GM12875 (cell line): Measurements from ENCODE around the gene TSPEAR.

Experiments
- H3K4me3 ChIP-seq: one replicate; pipeline ENCODE4 v1.5.1; 2011; ENCODE audit warnings: low read depth, low read length, control low read depth
- TF ChIP-seq, protein P1 (sequence below): IDR thresholded peaks from 2 replicates; pipeline ENCODE4 v1.5.1; 2011; ENCODE audit warnings: low read depth, mild to moderate bottlenecking, control low read depth, inconsistent platforms, low read length, moderate library complexity, borderline replicate concordance; ENCODE audit not compliant: insufficient read depth

The TSPEAR gene

GRCh38 chr21:44654576-44655175 lies 56.7 kb downstream of the TSPEAR start, which contains the start of gene KRTAP12-4:
TSS of gene KRTAP12-4 (minus strand) at chr21:44654659. CDS start at chr21:44654614, 45 bp downstream.
- TF ChIP-seq, protein P1, sequence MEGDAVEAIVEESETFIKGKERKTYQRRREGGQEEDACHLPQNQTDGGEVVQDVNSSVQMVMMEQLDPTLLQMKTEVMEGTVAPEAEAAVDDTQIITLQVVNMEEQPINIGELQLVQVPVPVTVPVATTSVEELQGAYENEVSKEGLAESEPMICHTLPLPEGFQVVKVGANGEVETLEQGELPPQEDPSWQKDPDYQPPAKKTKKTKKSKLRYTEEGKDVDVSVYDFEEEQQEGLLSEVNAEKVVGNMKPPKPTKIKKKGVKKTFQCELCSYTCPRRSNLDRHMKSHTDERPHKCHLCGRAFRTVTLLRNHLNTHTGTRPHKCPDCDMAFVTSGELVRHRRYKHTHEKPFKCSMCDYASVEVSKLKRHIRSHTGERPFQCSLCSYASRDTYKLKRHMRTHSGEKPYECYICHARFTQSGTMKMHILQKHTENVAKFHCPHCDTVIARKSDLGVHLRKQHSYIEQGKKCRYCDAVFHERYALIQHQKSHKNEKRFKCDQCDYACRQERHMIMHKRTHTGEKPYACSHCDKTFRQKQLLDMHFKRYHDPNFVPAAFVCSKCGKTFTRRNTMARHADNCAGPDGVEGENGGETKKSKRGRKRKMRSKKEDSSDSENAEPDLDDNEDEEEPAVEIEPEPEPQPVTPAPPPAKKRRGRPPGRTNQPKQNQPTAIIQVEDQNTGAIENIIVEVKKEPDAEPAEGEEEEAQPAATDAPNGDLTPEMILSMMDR: no peak
- no peak within 1 kb of the TSS for H3K4me3 ChIP-seq

DNA sequence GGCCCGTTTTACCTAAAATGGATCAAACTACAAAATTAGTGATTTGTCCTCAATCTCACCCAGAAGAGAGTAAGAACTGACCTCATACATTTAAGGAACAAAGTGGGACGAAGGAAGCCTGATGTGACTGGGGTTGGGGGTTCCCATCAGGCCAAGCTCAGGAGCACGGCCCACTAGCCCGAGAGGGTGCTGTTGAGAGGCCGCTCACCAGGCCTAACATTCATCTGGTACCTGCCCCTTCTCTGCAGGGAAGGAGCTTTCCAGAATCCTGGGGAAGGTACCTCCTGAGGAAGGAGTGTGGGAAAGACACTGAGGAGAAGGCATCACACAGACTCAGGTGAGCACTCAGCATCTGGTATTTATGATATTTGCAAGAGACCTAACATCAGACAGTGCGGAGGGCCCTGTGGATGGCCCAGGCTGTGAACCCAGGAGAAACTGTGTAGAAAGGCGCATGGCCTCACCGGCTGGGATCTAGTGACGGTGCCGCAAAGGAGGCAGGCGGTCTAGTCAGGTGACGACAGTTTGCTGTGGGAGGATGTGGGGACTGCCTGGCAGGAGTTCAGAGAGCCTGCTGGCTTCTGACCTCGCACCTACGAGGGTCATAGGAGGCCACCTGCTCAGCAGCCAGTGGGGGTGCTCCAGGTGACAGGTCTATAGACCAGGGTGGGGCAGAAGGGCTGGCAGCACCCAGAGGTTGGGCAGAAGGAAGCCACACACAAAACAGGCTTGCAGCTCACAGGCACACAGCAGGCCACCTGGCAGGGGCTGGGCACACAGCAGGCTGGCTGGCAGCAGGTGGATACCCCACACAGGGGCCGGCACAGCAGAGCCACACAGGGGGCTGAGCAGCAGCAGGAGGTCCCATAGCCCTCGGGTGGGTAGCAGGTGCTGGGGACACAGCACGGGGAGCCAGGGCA lies 57.5 kb downstream of the TSPEAR start:
- TF ChIP-seq, protein P1: no peak
- H3K4me3 ChIP-seq: no peak overlapping the region

DNA sequence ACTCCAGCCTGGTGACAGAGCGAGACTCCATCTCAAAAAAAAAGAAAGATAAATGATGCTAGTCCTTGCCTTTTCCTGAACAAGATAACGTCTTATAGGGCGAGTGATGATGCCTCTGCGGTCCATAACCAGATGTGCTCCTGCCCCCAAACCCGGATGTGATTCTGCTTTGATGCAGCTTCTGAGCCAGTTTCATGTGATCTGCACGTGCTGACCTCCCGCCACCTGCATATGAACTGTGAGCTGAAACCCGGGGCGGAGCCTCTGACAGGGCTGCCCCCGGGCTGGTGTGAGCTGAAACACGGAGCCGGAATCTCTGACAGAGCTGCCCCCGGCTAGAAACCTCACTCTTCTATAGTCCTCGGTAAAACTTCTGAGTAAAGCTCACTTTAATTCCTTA lies 58.2 kb downstream of the TSPEAR start:
- TF ChIP-seq, protein P1: no peak
- H3K4me3 ChIP-seq: no peak overlapping the region

GRCh38 chr21:44650973-44651675 lies 60.2 kb downstream of the TSPEAR start:
- H3K4me3 ChIP-seq: no peak overlapping the region

DNA sequence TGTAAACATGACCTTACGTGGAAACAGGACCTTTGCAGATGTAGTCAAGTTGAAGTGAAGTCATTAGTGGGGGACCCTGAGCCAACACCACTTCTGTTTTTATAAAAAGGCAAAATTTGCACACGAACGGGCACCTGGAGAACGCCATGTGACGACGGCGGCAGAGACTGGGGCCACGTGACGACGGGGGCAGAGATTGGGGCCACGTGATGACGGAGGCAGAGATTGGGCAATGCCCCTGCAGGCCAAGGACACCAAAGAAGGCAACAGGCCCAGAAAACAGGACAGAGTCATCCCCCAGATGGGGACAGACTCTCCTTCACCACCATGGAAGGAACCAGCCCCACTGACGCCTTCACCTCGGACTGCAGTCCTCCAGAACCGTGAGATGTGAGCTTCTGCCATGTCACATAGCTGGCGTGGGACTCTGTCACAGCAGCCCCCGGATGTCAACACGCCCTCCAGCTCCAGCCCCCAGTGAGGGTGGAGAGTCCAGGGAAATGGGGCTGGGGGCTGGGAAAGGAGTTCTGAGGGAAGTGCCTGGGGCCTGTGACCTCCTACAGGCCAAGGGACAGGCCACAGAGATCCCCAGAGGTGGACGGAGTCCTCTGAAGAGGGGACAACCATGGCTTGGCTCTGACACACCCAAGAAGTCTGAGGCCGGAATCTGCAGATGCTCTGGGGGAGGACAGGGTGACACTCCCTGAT lies 61.0 kb downstream of the TSPEAR start:
- TF ChIP-seq, protein P1: no peak
- H3K4me3 ChIP-seq: no peak overlapping the region

More at GRCh38 chr21:44650973-44651675, 60.2 kb downstream of the TSPEAR start:
- TF ChIP-seq, protein P1: no peak

- no peak overlapping the region for H3K4me3 ChIP-seq
- TF ChIP-seq, protein P1: no peak
These were observed 61.8 kb downstream of the TSPEAR start for GRCh38 chr21:44649521-44650100.
